Upper lobe of left lung (tissue), 6 donors: ENCODE results near the gene MAST4. TPM values are rescaled to one million over a fixed set of nuclear protein-coding genes. Genes with fewer than 3 reads are reported as not detected.

ENCODE experiments used
- ATAC-seq, 2 donors: fragments of 200-7000 bp; cut with Tn5 transposase; one replicate each; pipeline ENCODE4 v1.9.1; 2022; ENCODE audit warnings: mild to moderate bottlenecking in 2 of 2, moderate library complexity in 2 of 2; ENCODE audit not compliant: low FRiP score in 2 of 2
- DNase-seq, 2 donors: peaks; one replicate each; pipeline ENCODE4 v3.0.0-alpha.2; 2019 to 2020
- H3K27ac ChIP-seq, 4 donors: fragments of 200-600 bp; sonication (generic); one replicate each; pipeline ENCODE4 v1.5.1; 2016 to 2019
- H3K27me3 ChIP-seq, 4 donors: fragments of 200-600 bp; sonication (generic); one replicate each; pipeline ENCODE4 v1.5.1; 2017 to 2019
- H3K36me3 ChIP-seq, 4 donors: fragments of 200-600 bp; sonication (generic); one replicate each; pipeline ENCODE4 v1.5.1; 2016 to 2019
- H3K4me1 ChIP-seq, 4 donors: fragments of 200-600 bp; sonication (generic); one replicate each; pipeline ENCODE4 v1.5.1; 2018 to 2019
- H3K4me3 ChIP-seq, 4 donors: fragments of 200-600 bp; sonication (generic); one replicate each; pipeline ENCODE4 v1.5.1; 2017 to 2019; ENCODE audit warnings: mild to moderate bottlenecking in 2 of 4, moderate library complexity in 1 of 4
- H3K9me3 ChIP-seq, 4 donors: fragments of 200-600 bp; sonication (generic); one replicate each; pipeline ENCODE4 v1.5.1; 2018 to 2019
- CTCF ChIP-seq, 6 experiments: fragments of 450-650 bp in 4 of 6; fragments of 200-600 bp in 2 of 6; sonication (generic) in 2 of 6; IDR thresholded peaks; one replicate each; pipeline ENCODE4 v1.5.1; 2016 to 2019; ENCODE audit warnings: antibody characterized with exemption in 6 of 6
- EP300 ChIP-seq, 4 donors: sonication (generic); formaldehyde crosslinking; IDR thresholded peaks; one replicate each; pipeline ENCODE4 v1.5.1; 2017; ENCODE audit warnings: antibody characterized with exemption in 4 of 4, control low read depth in 2 of 4
- POLR2A ChIP-seq, 4 donors: fragments of 450-650 bp; IDR thresholded peaks; one replicate each; pipeline ENCODE4 v1.5.1; 2016 to 2017; ENCODE audit warnings: antibody characterized with exemption in 4 of 4, mild to moderate bottlenecking in 2 of 4
- POLR2AphosphoS5 ChIP-seq, 2 donors: sonication (generic); formaldehyde crosslinking; IDR thresholded peaks; one replicate each; pipeline ENCODE4 v1.5.1; 2017; ENCODE audit warnings: antibody characterized with exemption in 2 of 2
- WGBS, 2 donors: methylation state at CpG; one replicate each; pipeline ENCODE4 v1.1.5; 2017 to 2018; 5-methylcytosine and 5-hydroxymethylcytosine counted together
- total RNA-seq, 6 donors: library from RNA; depleted of rRNA in 4 of 6; stranded (reverse); fragments of >200 nt in 4 of 6; gene quantifications; one replicate each; pipeline versions ENCODE4 v1.1.0 to v1.2.1, GENCODE V29; 2016 to 2021
- donor health status: DM: no; HTN: no; CAD: no; lungs with moderate emphysema.
- donor health status: DM: no; HTN: yes; CAD: no; lungs with severe emphysema.

Gene MAST4
- total RNA-seq, 6 donors from 2014 or later = 44.8 to 229 (median 66.4) TPM

- no peaks in the 10 kb centered on the region for H3K27me3 ChIP-seq
- no peak for DNase-seq
- no peaks in the 10 kb centered on the region for H3K36me3 ChIP-seq
Measured at GRCh38 chr5:67019065-67019845, 423.1 kb downstream of the MAST4 start.

GRCh38 chr5:67020096-67020615, 424.0 kb downstream of the MAST4 start:
- no peak for DNase-seq
- peaks cover 4 to 36% (median 12%) of the 10 kb centered on the region in 4 donors for H3K4me1 ChIP-seq
- H3K9me3 ChIP-seq = no peaks in the 10 kb centered on the region
- 90 to 91% methylated on average over 3 of the region's 3 CpGs for WGBS, 2 donors
- no peak for ATAC-seq
- H3K36me3 ChIP-seq = no peaks in the 10 kb centered on the region
- H3K27me3 ChIP-seq = no peaks in the 10 kb centered on the region
- TF ChIP-seq CTCF (IDR thresholded peaks at IDR 0.05) = no peak
- TF ChIP-seq POLR2AphosphoS5 (IDR thresholded peaks at IDR 0.05) = no peak
- no peak for TF ChIP-seq EP300 (IDR thresholded peaks at IDR 0.05)
- TF ChIP-seq POLR2A (IDR thresholded peaks at IDR 0.05) = no peak
- H3K4me3 ChIP-seq = no peak overlapping the region
- no peak overlapping the region for H3K27ac ChIP-seq

More at GRCh38 chr5:67019065-67019845, 423.1 kb downstream of the MAST4 start:
- Histone ChIP-seq H3K9me3 (no peaks in the 10 kb centered on the region), H3K4me1 (peaks cover 12 to 44% (median 20%) of the 10 kb centered on the region in 4 donors), H3K27ac (no peak overlapping the region), H3K4me3 (no peak overlapping the region)
- no peak for ATAC-seq
- TF ChIP-seq EP300 (IDR thresholded peaks at IDR 0.05) (no peak), POLR2A (IDR thresholded peaks at IDR 0.05) (no peak), CTCF (IDR thresholded peaks at IDR 0.05) (no peak), POLR2AphosphoS5 (IDR thresholded peaks at IDR 0.05) (no peak)
- WGBS, 2 donors = 86 to 93% methylated on average over 7 of the region's 7 CpGs

- H3K36me3 ChIP-seq = no peaks in the 10 kb centered on the region
- peak overlapping the region in 2 of 4 donors; percentile 26 to 35 for H3K27ac ChIP-seq
- no peaks in the 10 kb centered on the region for H3K9me3 ChIP-seq
- peaks cover 4 to 31% (median 12%) of the 10 kb centered on the region in 4 donors for H3K4me1 ChIP-seq
- TF ChIP-seq CTCF (IDR thresholded peaks at IDR 0.05) = no peak
- TF ChIP-seq POLR2A (IDR thresholded peaks at IDR 0.05) = no peak
- no peak for TF ChIP-seq POLR2AphosphoS5 (IDR thresholded peaks at IDR 0.05)
- TF ChIP-seq EP300 (IDR thresholded peaks at IDR 0.05) = no peak
- no peak overlapping the region for H3K4me3 ChIP-seq
- H3K27me3 ChIP-seq = no peaks in the 10 kb centered on the region
- ATAC-seq = no peak
- 86 to 94% methylated on average over 1 of the region's 1 CpG for WGBS, 2 donors
- no peak for DNase-seq
Measured at GRCh38 chr5:67021031-67021430, 424.8 kb downstream of the MAST4 start.

- H3K4me3 ChIP-seq = no peak overlapping the region
- DNase-seq = no peak
- H3K4me1 ChIP-seq = peaks cover 4 to 26% (median 13%) of the 10 kb centered on the region in 4 donors
- H3K27ac ChIP-seq = peak overlapping the region in 2 of 4 donors; percentile 27 to 35
- H3K9me3 ChIP-seq = no peaks in the 10 kb centered on the region
- ATAC-seq = no peak
- H3K36me3 ChIP-seq = no peaks in the 10 kb centered on the region
- TF ChIP-seq POLR2A (IDR thresholded peaks at IDR 0.05) (no peak), EP300 (IDR thresholded peaks at IDR 0.05) (no peak), CTCF (IDR thresholded peaks at IDR 0.05) (no peak), POLR2AphosphoS5 (IDR thresholded peaks at IDR 0.05) (no peak)
- H3K27me3 ChIP-seq = no peaks in the 10 kb centered on the region
Measured at GRCh38 chr5:67021521-67021920, 425.3 kb downstream of the MAST4 start.
